LNCAP (cell line): Measurements from ENCODE around the gene IZUMO2.

ENCODE experiments used
- TF ChIP-seq, protein P1 (sequence below): fragments of 450-650 bp; IDR thresholded peaks from 2 replicates; pipeline ENCODE4 v1.5.1; 2017; ENCODE audit warnings: mild to moderate bottlenecking

The IZUMO2 gene

DNA sequence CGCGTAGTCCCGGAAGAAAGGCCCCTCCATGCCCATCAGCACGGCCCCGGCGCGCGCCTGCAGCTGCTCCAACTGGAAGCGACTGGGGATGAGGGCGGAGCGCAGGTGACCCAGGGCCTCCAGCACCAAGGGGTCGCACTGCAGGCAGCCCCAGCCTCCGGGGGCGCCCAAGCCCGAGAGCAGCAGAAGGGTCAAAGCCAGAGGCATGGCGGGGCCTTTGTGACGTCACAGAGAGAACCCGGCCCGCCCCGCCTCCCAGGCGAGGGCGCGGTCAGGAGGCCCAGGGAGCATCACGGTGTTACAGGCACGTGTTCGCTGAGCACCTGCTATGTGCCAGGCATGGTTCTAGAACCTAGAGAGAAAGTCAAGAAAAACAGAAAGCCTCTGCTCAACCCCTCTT is at the start of gene IZUMO2:
IZUMO2 (minus strand) TSS at position 294 of the 400 bp plus-strand sequence; CDS start at position 207, 87 bp downstream.
- TF ChIP-seq, protein P1, sequence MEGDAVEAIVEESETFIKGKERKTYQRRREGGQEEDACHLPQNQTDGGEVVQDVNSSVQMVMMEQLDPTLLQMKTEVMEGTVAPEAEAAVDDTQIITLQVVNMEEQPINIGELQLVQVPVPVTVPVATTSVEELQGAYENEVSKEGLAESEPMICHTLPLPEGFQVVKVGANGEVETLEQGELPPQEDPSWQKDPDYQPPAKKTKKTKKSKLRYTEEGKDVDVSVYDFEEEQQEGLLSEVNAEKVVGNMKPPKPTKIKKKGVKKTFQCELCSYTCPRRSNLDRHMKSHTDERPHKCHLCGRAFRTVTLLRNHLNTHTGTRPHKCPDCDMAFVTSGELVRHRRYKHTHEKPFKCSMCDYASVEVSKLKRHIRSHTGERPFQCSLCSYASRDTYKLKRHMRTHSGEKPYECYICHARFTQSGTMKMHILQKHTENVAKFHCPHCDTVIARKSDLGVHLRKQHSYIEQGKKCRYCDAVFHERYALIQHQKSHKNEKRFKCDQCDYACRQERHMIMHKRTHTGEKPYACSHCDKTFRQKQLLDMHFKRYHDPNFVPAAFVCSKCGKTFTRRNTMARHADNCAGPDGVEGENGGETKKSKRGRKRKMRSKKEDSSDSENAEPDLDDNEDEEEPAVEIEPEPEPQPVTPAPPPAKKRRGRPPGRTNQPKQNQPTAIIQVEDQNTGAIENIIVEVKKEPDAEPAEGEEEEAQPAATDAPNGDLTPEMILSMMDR: no peak

- TF ChIP-seq, protein P1: no peak
Measured at GRCh38 chr19:50210425-50210824, 47.3 kb upstream of the IZUMO2 start.

- TF ChIP-seq, protein P1: no peak
Measured at GRCh38 chr19:50209131-50209530, 46.0 kb upstream of the IZUMO2 start.

GRCh38 chr19:50207730-50208129 is 44.6 kb upstream of the IZUMO2 start:
- TF ChIP-seq, protein P1: no peak

DNA sequence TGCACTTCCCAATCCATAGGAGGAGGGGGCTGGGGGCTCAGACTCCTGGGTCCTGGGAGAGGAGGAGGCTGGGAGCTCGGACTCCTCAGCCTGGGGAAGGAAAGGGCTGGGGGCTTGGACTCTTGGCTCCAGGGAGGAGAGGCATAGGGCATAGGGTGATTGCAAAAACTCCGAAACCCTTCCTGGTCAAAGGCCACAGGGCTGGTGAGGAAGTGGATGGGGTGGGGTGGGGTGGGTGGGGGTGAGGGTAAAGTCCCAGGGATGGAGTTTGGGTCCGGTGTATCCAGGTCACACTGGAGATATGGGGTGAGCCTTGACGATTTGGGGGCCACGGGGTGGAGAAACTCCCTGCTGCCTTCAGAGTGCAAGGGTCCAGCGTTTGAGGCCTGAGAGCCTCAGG is 43.1 kb upstream of the IZUMO2 start:
- TF ChIP-seq, protein P1: no peak

DNA sequence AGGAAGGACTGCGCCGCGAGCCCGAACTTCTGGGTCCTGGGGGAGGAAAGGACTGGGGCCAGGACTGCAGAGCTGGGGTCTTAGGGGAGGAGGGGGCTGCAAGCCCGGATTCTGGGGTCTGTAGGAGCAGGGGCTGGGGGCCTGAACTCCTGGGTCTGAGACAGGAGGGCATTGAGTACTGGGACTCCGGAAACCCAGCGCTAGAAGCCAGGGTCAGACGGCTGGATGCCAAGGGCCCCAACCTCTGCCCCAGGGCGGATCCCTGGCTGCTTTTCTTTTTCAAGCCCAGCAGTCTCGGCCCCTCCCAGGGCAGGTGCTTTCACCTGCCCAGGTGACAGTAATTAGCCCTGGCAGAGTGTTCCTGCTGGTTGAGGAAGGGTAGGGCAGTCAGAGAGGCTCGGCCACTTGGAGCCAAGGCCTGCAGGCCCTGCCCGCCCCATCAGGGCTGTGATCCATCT is 42.6 kb upstream of the IZUMO2 start:
- TF ChIP-seq, protein P1: no peak

DNA sequence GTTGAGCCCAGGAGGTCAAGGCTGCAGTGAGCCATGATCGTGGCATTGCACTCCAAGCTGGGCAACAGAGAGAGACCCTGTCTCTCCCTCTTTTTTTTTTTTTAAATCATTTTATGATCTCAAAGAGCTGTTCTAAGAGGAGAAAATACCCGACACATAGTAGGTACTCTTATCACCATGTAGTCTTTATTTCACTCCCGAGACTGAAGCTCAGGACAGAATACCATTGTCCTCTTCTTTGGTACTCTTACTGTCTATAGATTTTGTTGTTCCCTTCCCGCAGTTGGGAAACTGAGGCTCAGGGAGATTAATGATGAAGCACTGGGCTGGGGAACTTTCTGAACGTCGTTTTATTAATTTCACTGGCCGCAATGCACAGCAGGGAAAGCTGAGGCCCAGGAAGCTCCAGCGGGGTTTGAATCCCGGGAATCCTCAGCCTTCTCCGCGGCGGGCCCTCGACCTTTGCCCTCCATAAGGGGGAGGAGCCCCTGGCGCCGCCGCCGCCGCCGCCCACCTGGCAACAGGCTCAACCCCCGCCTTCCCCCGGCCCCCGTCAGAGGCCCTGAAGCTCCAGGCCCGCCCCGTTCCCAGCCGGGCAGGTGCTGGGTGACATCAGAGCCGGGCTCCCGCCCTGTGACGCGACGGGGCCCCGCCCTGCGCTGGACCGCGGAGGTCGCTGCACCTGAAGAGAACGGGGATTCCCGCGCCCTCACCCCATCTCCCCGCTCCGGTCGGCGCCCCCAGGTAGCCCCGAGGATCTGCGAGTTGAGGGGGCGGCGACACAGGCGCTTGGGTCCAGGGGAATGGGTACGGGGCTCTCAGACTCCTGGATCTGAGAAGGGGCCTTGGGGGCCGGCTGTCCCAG is 42.0 kb upstream of the IZUMO2 start:
- TF ChIP-seq, protein P1: no peak
